WTC11 (cell line): Measurements from ENCODE around the gene RNF40.
"Not testable (repeated sequence)": the region's sequence is repeated elsewhere in the genome, so short reads cannot be mapped to it uniquely, and the experiment has no call there.

Experiments used
- CTCF ChIP-seq: fragments of 200-600 bp; IDR thresholded peaks from 2 replicates; pipeline ENCODE4 v1.8.0; 2022; ENCODE audit warnings: antibody characterized with exemption
- NFYB ChIP-seq: sonication (generic); formaldehyde crosslinking; conservative IDR thresholded peaks from 2 replicates; pipeline ENCODE4 v1.8.0; 2022; ENCODE audit warnings: low read depth, missing genetic modification reagents
- NR2C2 ChIP-seq: sonication (generic); formaldehyde crosslinking; IDR thresholded peaks from 2 replicates; pipeline ENCODE4 v1.8.0; 2022; ENCODE audit warnings: mild to moderate bottlenecking, missing genetic modification reagents
- TEAD1 ChIP-seq: sonication (generic); formaldehyde crosslinking; IDR thresholded peaks from 2 replicates; pipeline ENCODE4 v1.8.0; 2022; ENCODE audit warnings: mild to moderate bottlenecking, missing genetic modification reagents
- ZNF121 ChIP-seq: sonication (generic); formaldehyde crosslinking; IDR thresholded peaks from 2 replicates; pipeline ENCODE4 v1.8.0; 2023; ENCODE audit warnings: missing genetic modification reagents
- TF ChIP-seq, protein P1 (sequence below): fragments of 250-450 bp; sonication (Bioruptor Pico); IDR thresholded peaks from 2 replicates; pipeline ENCODE4 v1.9.0; 2021; ENCODE audit warnings: mild to moderate bottlenecking, borderline replicate concordance
- TF ChIP-seq, protein P2 (sequence below): sonication (generic); formaldehyde crosslinking; IDR thresholded peaks from 2 replicates; pipeline ENCODE4 v1.8.1; 2022; ENCODE audit warnings: low read depth, mild to moderate bottlenecking, moderate library complexity, missing genetic modification reagents, borderline replicate concordance

GRCh38 chr16:30808890-30809426 lies 46.8 kb downstream of the RNF40 start:
- not testable (repeated sequence) for TF ChIP-seq ZNF121 (CRISPR knock-in tag); TEAD1 (CRISPR knock-in tag); NFYB (CRISPR knock-in tag); NR2C2 (CRISPR knock-in tag); CTCF
- TF ChIP-seq, protein P1, sequence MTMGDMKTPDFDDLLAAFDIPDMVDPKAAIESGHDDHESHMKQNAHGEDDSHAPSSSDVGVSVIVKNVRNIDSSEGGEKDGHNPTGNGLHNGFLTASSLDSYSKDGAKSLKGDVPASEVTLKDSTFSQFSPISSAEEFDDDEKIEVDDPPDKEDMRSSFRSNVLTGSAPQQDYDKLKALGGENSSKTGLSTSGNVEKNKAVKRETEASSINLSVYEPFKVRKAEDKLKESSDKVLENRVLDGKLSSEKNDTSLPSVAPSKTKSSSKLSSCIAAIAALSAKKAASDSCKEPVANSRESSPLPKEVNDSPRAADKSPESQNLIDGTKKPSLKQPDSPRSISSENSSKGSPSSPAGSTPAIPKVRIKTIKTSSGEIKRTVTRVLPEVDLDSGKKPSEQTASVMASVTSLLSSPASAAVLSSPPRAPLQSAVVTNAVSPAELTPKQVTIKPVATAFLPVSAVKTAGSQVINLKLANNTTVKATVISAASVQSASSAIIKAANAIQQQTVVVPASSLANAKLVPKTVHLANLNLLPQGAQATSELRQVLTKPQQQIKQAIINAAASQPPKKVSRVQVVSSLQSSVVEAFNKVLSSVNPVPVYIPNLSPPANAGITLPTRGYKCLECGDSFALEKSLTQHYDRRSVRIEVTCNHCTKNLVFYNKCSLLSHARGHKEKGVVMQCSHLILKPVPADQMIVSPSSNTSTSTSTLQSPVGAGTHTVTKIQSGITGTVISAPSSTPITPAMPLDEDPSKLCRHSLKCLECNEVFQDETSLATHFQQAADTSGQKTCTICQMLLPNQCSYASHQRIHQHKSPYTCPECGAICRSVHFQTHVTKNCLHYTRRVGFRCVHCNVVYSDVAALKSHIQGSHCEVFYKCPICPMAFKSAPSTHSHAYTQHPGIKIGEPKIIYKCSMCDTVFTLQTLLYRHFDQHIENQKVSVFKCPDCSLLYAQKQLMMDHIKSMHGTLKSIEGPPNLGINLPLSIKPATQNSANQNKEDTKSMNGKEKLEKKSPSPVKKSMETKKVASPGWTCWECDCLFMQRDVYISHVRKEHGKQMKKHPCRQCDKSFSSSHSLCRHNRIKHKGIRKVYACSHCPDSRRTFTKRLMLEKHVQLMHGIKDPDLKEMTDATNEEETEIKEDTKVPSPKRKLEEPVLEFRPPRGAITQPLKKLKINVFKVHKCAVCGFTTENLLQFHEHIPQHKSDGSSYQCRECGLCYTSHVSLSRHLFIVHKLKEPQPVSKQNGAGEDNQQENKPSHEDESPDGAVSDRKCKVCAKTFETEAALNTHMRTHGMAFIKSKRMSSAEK (CRISPR knock-in tag): not testable (repeated sequence)
- TF ChIP-seq, protein P2, sequence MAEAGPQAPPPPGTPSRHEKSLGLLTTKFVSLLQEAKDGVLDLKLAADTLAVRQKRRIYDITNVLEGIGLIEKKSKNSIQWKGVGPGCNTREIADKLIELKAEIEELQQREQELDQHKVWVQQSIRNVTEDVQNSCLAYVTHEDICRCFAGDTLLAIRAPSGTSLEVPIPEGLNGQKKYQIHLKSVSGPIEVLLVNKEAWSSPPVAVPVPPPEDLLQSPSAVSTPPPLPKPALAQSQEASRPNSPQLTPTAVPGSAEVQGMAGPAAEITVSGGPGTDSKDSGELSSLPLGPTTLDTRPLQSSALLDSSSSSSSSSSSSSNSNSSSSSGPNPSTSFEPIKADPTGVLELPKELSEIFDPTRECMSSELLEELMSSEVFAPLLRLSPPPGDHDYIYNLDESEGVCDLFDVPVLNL (CRISPR knock-in tag): not testable (repeated sequence)
